Activated B cell treated with CpG ODN at 0.5 μM for 24 hours (primary cell): Measurements from ENCODE around the gene USP14. TPM values are rescaled to one million over a fixed set of nuclear protein-coding genes. Genes with fewer than 3 reads are reported as not detected.
A peak's percentile ranks its signal among the peaks of the same experiment; 100 is the strongest.

ENCODE experiments used
- ATAC-seq: fragments of 200-7000 bp; cut with Tn5 transposase; one replicate; pipeline ENCODE4 v1.10.0; 2021; ENCODE audit warnings: low read depth, mild to moderate bottlenecking, moderate library complexity
- CTCF ChIA-PET: fragments of 350-600 bp; sonication (Branson Sonifier 250); formaldehyde crosslinking; loops from one replicate; lab custom pipeline; 2021; ENCODE audit warnings: antibody characterized with exemption; lab: Charles Lee
- POLR2A ChIA-PET: fragments of 350-600 bp; sonication (Branson Sonifier 250); formaldehyde crosslinking; loops from one replicate; lab custom pipeline; 2021; ENCODE audit warnings: antibody characterized with exemption; lab: Charles Lee
- DNase-seq: peaks from one replicate; pipeline ENCODE4 v3.0.0; 2022
- H3K27ac Mint-ChIP-seq: one replicate; pipeline ENCODE4 v1.8.0; 2020; ENCODE audit warnings: mixed read lengths
- H3K27me3 Mint-ChIP-seq: one replicate; pipeline ENCODE4 v1.8.0; 2021; ENCODE audit warnings: mixed read lengths
- H3K36me3 Mint-ChIP-seq: one replicate; pipeline ENCODE4 v1.8.0; 2021; ENCODE audit warnings: low read depth, mixed read lengths
- H3K4me1 Mint-ChIP-seq: one replicate; pipeline ENCODE4 v1.8.0; 2021; ENCODE audit warnings: mixed read lengths
- H3K4me3 Mint-ChIP-seq: one replicate; pipeline ENCODE4 v1.8.0; 2020; ENCODE audit warnings: mild to moderate bottlenecking, mixed read lengths
- H3K9me3 Mint-ChIP-seq: one replicate; pipeline ENCODE4 v1.8.0; 2020; ENCODE audit warnings: mixed read lengths
- intact Hi-C: fragments of 100-400 bp; cut with micrococcal nuclease; formaldehyde crosslinking; loops from one replicate; pipeline ENCODE4 v1.15.1; 2024
- total RNA-seq: library from RNA; stranded (reverse); gene quantifications from 2 replicates; pipeline ENCODE4 v1.2.3, GENCODE V29; 2022
- TF ChIP-seq, protein P1 (sequence below): fragments of 200-600 bp; IDR thresholded peaks from one replicate; pipeline ENCODE4 v1.8.0; 2022; ENCODE audit warnings: antibody characterized with exemption, mild to moderate bottlenecking

USP14 gene
- total RNA-seq, 1 donor from 2014 or later: 53.1 TPM

GRCh38 chr18:159037-159652, 788 bp downstream of the USP14 start:
- ChIA-PET CTCF (no interaction called here), POLR2A (interaction anchor here (0.6 to 4.2 kb wide), 2 partner anchors 107 to 109 kb away, joined by 4 to 48 read pairs; partner anchors contain the start of gene THOC1)
- peaks cover under 1% of the 10 kb centered on the region for H3K27me3 Mint-ChIP-seq
- TF ChIP-seq, protein P1, sequence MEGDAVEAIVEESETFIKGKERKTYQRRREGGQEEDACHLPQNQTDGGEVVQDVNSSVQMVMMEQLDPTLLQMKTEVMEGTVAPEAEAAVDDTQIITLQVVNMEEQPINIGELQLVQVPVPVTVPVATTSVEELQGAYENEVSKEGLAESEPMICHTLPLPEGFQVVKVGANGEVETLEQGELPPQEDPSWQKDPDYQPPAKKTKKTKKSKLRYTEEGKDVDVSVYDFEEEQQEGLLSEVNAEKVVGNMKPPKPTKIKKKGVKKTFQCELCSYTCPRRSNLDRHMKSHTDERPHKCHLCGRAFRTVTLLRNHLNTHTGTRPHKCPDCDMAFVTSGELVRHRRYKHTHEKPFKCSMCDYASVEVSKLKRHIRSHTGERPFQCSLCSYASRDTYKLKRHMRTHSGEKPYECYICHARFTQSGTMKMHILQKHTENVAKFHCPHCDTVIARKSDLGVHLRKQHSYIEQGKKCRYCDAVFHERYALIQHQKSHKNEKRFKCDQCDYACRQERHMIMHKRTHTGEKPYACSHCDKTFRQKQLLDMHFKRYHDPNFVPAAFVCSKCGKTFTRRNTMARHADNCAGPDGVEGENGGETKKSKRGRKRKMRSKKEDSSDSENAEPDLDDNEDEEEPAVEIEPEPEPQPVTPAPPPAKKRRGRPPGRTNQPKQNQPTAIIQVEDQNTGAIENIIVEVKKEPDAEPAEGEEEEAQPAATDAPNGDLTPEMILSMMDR: no peak
- intact Hi-C loops: loop anchor here (5.0 kb wide), 1 partner anchor 47 kb away; no protein-coding TSS in a partner anchor
- no peak for DNase-seq
- H3K36me3 Mint-ChIP-seq: peaks cover 21% of the 10 kb centered on the region
- no peaks in the 10 kb centered on the region for H3K9me3 Mint-ChIP-seq
- ATAC-seq: no peak
- peak overlapping the region; percentile 87 for H3K27ac Mint-ChIP-seq
- peak overlapping the region; percentile 93 for H3K4me3 Mint-ChIP-seq
- H3K4me1 Mint-ChIP-seq: peaks cover 30% of the 10 kb centered on the region

- H3K9me3 Mint-ChIP-seq: no peaks in the 10 kb centered on the region
- H3K27me3 Mint-ChIP-seq: no peaks in the 10 kb centered on the region
- no peak for ATAC-seq
- DNase-seq: no peak
- H3K4me3 Mint-ChIP-seq: no peak overlapping the region
- H3K4me1 Mint-ChIP-seq: peaks cover 30% of the 10 kb centered on the region
- no peak overlapping the region for H3K27ac Mint-ChIP-seq
- intact Hi-C loops: loop anchor here (5.0 kb wide), 1 partner anchor 48 kb away; no protein-coding TSS in a partner anchor
- CTCF ChIA-PET: no interaction called here
- H3K36me3 Mint-ChIP-seq: peaks cover 28% of the 10 kb centered on the region
- TF ChIP-seq, protein P1: no peak
- POLR2A ChIA-PET: interaction anchor here (4.2 kb wide), 1 partner anchor 108 kb away, joined by 48 read pairs; the partner anchor contains the start of gene THOC1
Observed at GRCh38 chr18:159933-160332, 1.6 kb downstream of the USP14 start.

DNA sequence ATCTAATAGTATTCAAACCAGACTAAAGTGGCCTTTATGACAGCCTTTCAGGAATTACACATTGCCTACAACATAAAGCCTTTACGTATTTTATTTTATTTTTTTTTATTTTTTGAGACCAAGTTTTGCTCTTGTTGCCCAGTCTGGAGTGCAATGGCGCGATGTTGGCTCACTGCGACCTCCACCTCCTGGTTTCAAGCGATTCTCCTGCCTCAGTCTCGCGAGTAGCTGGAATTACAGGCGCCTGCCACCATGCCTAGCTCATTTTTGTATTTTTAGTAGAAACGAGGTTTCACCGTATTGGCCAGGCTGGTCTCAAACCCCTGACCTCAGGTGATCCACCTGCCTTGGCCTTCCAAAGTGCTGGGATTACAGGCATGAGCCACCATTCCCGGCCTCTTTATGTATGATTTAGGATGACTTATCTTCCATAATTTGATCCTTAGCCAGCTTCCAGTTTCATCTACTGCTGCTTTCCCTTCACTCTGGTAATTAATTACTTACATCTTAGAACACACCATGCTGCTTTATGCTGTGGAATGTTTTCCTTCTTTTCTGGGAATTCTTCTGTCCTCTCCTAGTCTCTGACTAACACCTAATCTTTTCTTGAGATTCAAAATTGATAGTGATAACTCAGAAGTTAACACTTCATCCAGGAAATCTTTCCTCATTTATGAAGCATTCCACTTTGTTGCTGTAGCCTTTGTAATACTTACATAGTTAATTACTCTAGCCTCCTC, 2.6 kb downstream of the USP14 start:
- Mint-ChIP-seq H3K9me3 (no peaks in the 10 kb centered on the region), H3K4me1 (peaks cover 30% of the 10 kb centered on the region), H3K4me3 (peak overlapping the region; percentile 28), H3K27me3 (no peaks in the 10 kb centered on the region), H3K27ac (no peak overlapping the region), H3K36me3 (peaks cover 35% of the 10 kb centered on the region)
- DNase-seq (no peak), ATAC-seq (no peak)
- POLR2A ChIA-PET: interaction anchor here (4.2 kb wide), 1 partner anchor 107 kb away, joined by 48 read pairs; the partner anchor contains the start of gene THOC1
- TF ChIP-seq, protein P1: no peak
- intact Hi-C loops: no loop called here
- CTCF ChIA-PET: no interaction called here

GRCh38 chr18:172361-172760, 14.0 kb downstream of the USP14 start:
- ChIA-PET POLR2A (no interaction called here), CTCF (no interaction called here)
- no peaks in the 10 kb centered on the region for H3K9me3 Mint-ChIP-seq
- intact Hi-C loops: no loop called here
- TF ChIP-seq, protein P1: no peak
- ATAC-seq (no peak), DNase-seq (no peak)
- H3K27me3 Mint-ChIP-seq: no peaks in the 10 kb centered on the region
- H3K27ac Mint-ChIP-seq: no peak overlapping the region
- H3K36me3 Mint-ChIP-seq: peaks cover 49% of the 10 kb centered on the region
- H3K4me3 Mint-ChIP-seq: no peak overlapping the region
- H3K4me1 Mint-ChIP-seq: no peaks in the 10 kb centered on the region

- DNase-seq: no peak
- TF ChIP-seq, protein P1: no peak
- POLR2A ChIA-PET: interaction anchor here (0.7 kb wide), 1 partner anchor 10 kb away, joined by 5 read pairs; no protein-coding TSS in a partner anchor
- intact Hi-C loops: no loop called here
- Mint-ChIP-seq H3K4me1 (no peaks in the 10 kb centered on the region), H3K4me3 (no peak overlapping the region), H3K27ac (no peak overlapping the region), H3K27me3 (no peaks in the 10 kb centered on the region), H3K9me3 (no peaks in the 10 kb centered on the region), H3K36me3 (peaks cover 54% of the 10 kb centered on the region)
- CTCF ChIA-PET: no interaction called here
- ATAC-seq: no peak
Observed at GRCh38 chr18:179499-179898, 21.1 kb downstream of the USP14 start.
